ENCODE results near the gene LIN7A.

Gene LIN7A

GRCh38 chr12:80901661-80902060, 36.1 kb downstream of the LIN7A start:
- no peak for DNase-seq (ENCODE audit: extremely low read depth, insufficient read length)
- H3K36me3 ChIP-seq (ENCODE audit: control insufficient read depth, insufficient read depth, low read length): no peaks in the 10 kb centered on the region
- H3K4me3 ChIP-seq (replicated peaks; ENCODE audit: low read depth, low read length): no peak overlapping the region
- no peak for TF ChIP-seq CTCF (IDR thresholded peaks at IDR 0.05; ENCODE audit: insufficient read depth, low read length, poor library complexity, severe bottlenecking)
- H3K27me3 ChIP-seq (replicated peaks; ENCODE audit: control insufficient read depth, insufficient read depth, low read length): no peaks in the 10 kb centered on the region

- H3K4me3 ChIP-seq (replicated peaks; ENCODE audit: low read depth, low read length): no peak overlapping the region
- H3K27me3 ChIP-seq (replicated peaks; ENCODE audit: control insufficient read depth, insufficient read depth, low read length): no peaks in the 10 kb centered on the region
- no peak for TF ChIP-seq CTCF (IDR thresholded peaks at IDR 0.05; ENCODE audit: insufficient read depth, low read length, poor library complexity, severe bottlenecking)
- H3K36me3 ChIP-seq (ENCODE audit: control insufficient read depth, insufficient read depth, low read length): no peaks in the 10 kb centered on the region
- DNase-seq (ENCODE audit: extremely low read depth, insufficient read length): no peak
Measured at GRCh38 chr12:80895240-80895639, 42.5 kb downstream of the LIN7A start.

GRCh38 chr12:80894179-80894578, 43.6 kb downstream of the LIN7A start:
- TF ChIP-seq CTCF (IDR thresholded peaks at IDR 0.05; ENCODE audit: insufficient read depth, low read length, poor library complexity, severe bottlenecking): no peak
- Histone ChIP-seq H3K4me3 (replicated peaks; ENCODE audit: low read depth, low read length) (no peak overlapping the region), H3K36me3 (ENCODE audit: control insufficient read depth, insufficient read depth, low read length) (no peaks in the 10 kb centered on the region), H3K27me3 (replicated peaks; ENCODE audit: control insufficient read depth, insufficient read depth, low read length) (no peaks in the 10 kb centered on the region)
- no peak for DNase-seq (ENCODE audit: extremely low read depth, insufficient read length)

GRCh38 chr12:80892597-80893445, 44.9 kb downstream of the LIN7A start:
- DNase-seq (ENCODE audit: extremely low read depth, insufficient read length): peak; percentile 22
- no peak for TF ChIP-seq CTCF (IDR thresholded peaks at IDR 0.05; ENCODE audit: insufficient read depth, low read length, poor library complexity, severe bottlenecking)

GRCh38 chr12:80884651-80885050, 53.1 kb downstream of the LIN7A start:
- DNase-seq (ENCODE audit: extremely low read depth, insufficient read length): no peak
- Histone ChIP-seq H3K36me3 (ENCODE audit: control insufficient read depth, insufficient read depth, low read length) (no peaks in the 10 kb centered on the region), H3K4me3 (replicated peaks; ENCODE audit: low read depth, low read length) (no peak overlapping the region), H3K27me3 (replicated peaks; ENCODE audit: control insufficient read depth, insufficient read depth, low read length) (no peaks in the 10 kb centered on the region)
- TF ChIP-seq CTCF (IDR thresholded peaks at IDR 0.05; ENCODE audit: insufficient read depth, low read length, poor library complexity, severe bottlenecking): no peak

More at GRCh38 chr12:80892597-80893445, 44.9 kb downstream of the LIN7A start:
- no peak overlapping the region for H3K4me3 ChIP-seq (replicated peaks; ENCODE audit: low read depth, low read length)
- no peaks in the 10 kb centered on the region for H3K36me3 ChIP-seq (ENCODE audit: control insufficient read depth, insufficient read depth, low read length)
- H3K27me3 ChIP-seq (replicated peaks; ENCODE audit: control insufficient read depth, insufficient read depth, low read length): no peaks in the 10 kb centered on the region
